H9 (cell line): ENCODE measurements around the gene CREB3L2. TPM values are rescaled to one million over a fixed set of nuclear protein-coding genes. Genes with fewer than 3 reads are reported as not detected.

Experiments used
- DNase-seq: peaks from one replicate; pipeline ENCODE4 v3.0.0-alpha.2; 2017
- H2AFZ ChIP-seq: one replicate; pipeline ENCODE4 v1.6.1; 2013; ENCODE audit warnings: mild to moderate bottlenecking, low read length, control low read depth, moderate library complexity
- H2AK5ac ChIP-seq: 2 replicates; pipeline ENCODE4 v1.6.1; 2013; ENCODE audit warnings: low read length, control low read depth, mixed read lengths; ENCODE audit not compliant: insufficient read length
- H2BK120ac ChIP-seq: one replicate; pipeline ENCODE4 v1.6.1; 2013; ENCODE audit warnings: low read depth, mild to moderate bottlenecking, low read length, control low read depth, inconsistent platforms; ENCODE audit not compliant: poor library complexity, severe bottlenecking
- H2BK12ac ChIP-seq: 2 replicates; pipeline ENCODE4 v1.6.1; 2013; ENCODE audit warnings: low read length, control low read depth, mixed read lengths, low read depth; ENCODE audit not compliant: insufficient read length
- H2BK15ac ChIP-seq: 2 replicates; pipeline ENCODE4 v1.6.1; 2013; ENCODE audit warnings: low read depth, low read length, control low read depth
- H2BK20ac ChIP-seq: one replicate; pipeline ENCODE4 v1.6.1; 2013; ENCODE audit warnings: low read depth, mild to moderate bottlenecking, low read length, control low read depth, inconsistent platforms; ENCODE audit not compliant: poor library complexity, severe bottlenecking
- H2BK5ac ChIP-seq: 2 replicates; pipeline ENCODE4 v1.6.1; 2013; ENCODE audit warnings: low read length, control low read depth, mixed read lengths; ENCODE audit not compliant: insufficient read length
- H3K14ac ChIP-seq: 2 replicates; pipeline ENCODE4 v1.6.1; 2013; ENCODE audit warnings: low read length, control low read depth; ENCODE audit not compliant: insufficient read depth
- H3K18ac ChIP-seq: 2 replicates; pipeline ENCODE4 v1.6.1; 2013; ENCODE audit warnings: low read depth, mild to moderate bottlenecking, mixed read lengths, low read length, control low read depth; ENCODE audit not compliant: insufficient read length
- H3K23ac ChIP-seq: 2 replicates; pipeline ENCODE4 v1.6.1; 2013; ENCODE audit warnings: low read length, control low read depth, mixed read lengths, low read depth; ENCODE audit not compliant: insufficient read length
- H3K23me2 ChIP-seq: 2 replicates; pipeline ENCODE4 v1.6.1; 2013; ENCODE audit warnings: low read depth, mild to moderate bottlenecking, mixed read lengths, low read length, control low read depth; ENCODE audit not compliant: insufficient read length, poor library complexity, severe bottlenecking
- H3K27ac ChIP-seq: 2 replicates; pipeline ENCODE4 v1.5.1; 2013; ENCODE audit warnings: low read length, control low read depth, mixed read lengths, low read depth; ENCODE audit not compliant: insufficient read length
- H3K27me3 ChIP-seq: 2 replicates; pipeline ENCODE4 v1.6.1; 2013; ENCODE audit warnings: low read length, control low read depth, inconsistent platforms; ENCODE audit not compliant: insufficient read depth
- H3K4ac ChIP-seq: 2 replicates; pipeline ENCODE4 v1.6.1; 2013; ENCODE audit warnings: low read depth, mild to moderate bottlenecking, control low read depth, inconsistent platforms, low read length, moderate library complexity
- H3K4me1 ChIP-seq: 2 replicates; pipeline ENCODE4 v1.6.1; 2013; ENCODE audit warnings: low read length, control low read depth, inconsistent platforms; ENCODE audit not compliant: insufficient read depth
- H3K4me2 ChIP-seq: 2 replicates; pipeline ENCODE4 v1.6.1; 2013; ENCODE audit warnings: low read length, control low read depth, mixed read lengths; ENCODE audit not compliant: insufficient read length, insufficient read depth
- H3K56ac ChIP-seq: 2 replicates; pipeline ENCODE4 v1.6.1; 2013; ENCODE audit warnings: low read depth, mild to moderate bottlenecking, mixed read lengths, low read length, control low read depth; ENCODE audit not compliant: insufficient read length
- H3K79me1 ChIP-seq: 2 replicates; pipeline ENCODE4 v1.6.1; 2013; ENCODE audit warnings: low read depth, mild to moderate bottlenecking, moderate library complexity, low read length, control low read depth, inconsistent platforms; ENCODE audit not compliant: insufficient read depth, poor library complexity, severe bottlenecking
- H3K79me2 ChIP-seq: 2 replicates; pipeline ENCODE4 v1.6.1; 2013; ENCODE audit warnings: low read length, control low read depth, inconsistent platforms; ENCODE audit not compliant: insufficient read depth
- H3K9ac ChIP-seq: 2 replicates; pipeline ENCODE4 v1.6.1; 2013; ENCODE audit warnings: low read length, control low read depth, mixed read lengths; ENCODE audit not compliant: insufficient read length; ENCODE audit errors: extremely low read depth
- H3K9me3 ChIP-seq: one replicate; pipeline ENCODE4 v1.6.1; 2013; ENCODE audit warnings: low read depth, low read length, inconsistent platforms; ENCODE audit not compliant: control insufficient read depth
- H3T11ph ChIP-seq: one replicate; pipeline ENCODE4 v1.6.1; 2013; ENCODE audit warnings: mild to moderate bottlenecking, low read length, control low read depth, inconsistent platforms
- H4K20me1 ChIP-seq: one replicate; pipeline ENCODE4 v1.6.1; 2013; ENCODE audit not compliant: control insufficient read depth, insufficient read length, insufficient read depth
- H4K5ac ChIP-seq: 2 replicates; pipeline ENCODE4 v1.6.1; 2013; ENCODE audit warnings: low read depth, mild to moderate bottlenecking, mixed read lengths, low read length, control low read depth; ENCODE audit not compliant: insufficient read length
- H4K8ac ChIP-seq: replicated peaks from 2 replicates; pipeline ENCODE4 v1.6.1; 2013; ENCODE audit warnings: low read length, control low read depth, mixed read lengths, low read depth; ENCODE audit not compliant: insufficient read length
- H4K91ac ChIP-seq: 2 replicates; pipeline ENCODE4 v1.6.1; 2013; ENCODE audit warnings: low read depth, mild to moderate bottlenecking, moderate library complexity, mixed read lengths, low read length, control low read depth; ENCODE audit not compliant: insufficient read length
- H3K27ac Mint-ChIP-seq, 3 experiments: 2 replicates in 2 of 3; 3 replicates in 1 of 3; pipeline ENCODE4 v1.8.0; 2020 to 2021; ENCODE audit warnings: mixed read lengths in 3 of 3, mild to moderate bottlenecking in 1 of 3, moderate library complexity in 1 of 3
- H3K27me3 Mint-ChIP-seq: 2 replicates; pipeline ENCODE4 v1.8.0; 2021; ENCODE audit warnings: low read depth, mild to moderate bottlenecking, moderate library complexity, mixed read lengths
- H3K36me3 Mint-ChIP-seq, 3 experiments: 2 replicates in 2 of 3; 3 replicates in 1 of 3; pipeline ENCODE4 v1.8.0; 2020 to 2021; ENCODE audit warnings: low read depth in 3 of 3, mixed read lengths in 3 of 3; ENCODE audit not compliant: insufficient read depth in 1 of 3
- H3K4me1 Mint-ChIP-seq, 2 experiments: 2 replicates each; pipeline ENCODE4 v1.8.0; 2020; ENCODE audit warnings: mixed read lengths in 2 of 2
- H3K4me3 Mint-ChIP-seq, 2 experiments: 2 replicates in 1 of 2; 3 replicates in 1 of 2; pipeline ENCODE4 v1.8.0; 2020 to 2021; ENCODE audit warnings: mild to moderate bottlenecking in 2 of 2, mixed read lengths in 2 of 2, moderate library complexity in 1 of 2
- H3K9me3 Mint-ChIP-seq, 2 experiments: 2 replicates in 1 of 2; 3 replicates in 1 of 2; pipeline ENCODE4 v1.8.0; 2020; ENCODE audit warnings: mild to moderate bottlenecking in 2 of 2, mixed read lengths in 2 of 2, moderate library complexity in 1 of 2
- WGBS: extraction: QIAGEN DNeasy Blood & Tissue Kit; methylation state at CpG from one replicate; pipeline ENCODE4 v1.1.7; 2013; ENCODE audit warnings: missing lambda C conversion rate, low lambda C conversion rate, mixed read lengths; ENCODE audit not compliant: insufficient read length; ENCODE audit errors: extremely low coverage; 5-methylcytosine and 5-hydroxymethylcytosine counted together
- total RNA-seq: library from RNA; stranded (reverse); gene quantifications from 2 replicates; pipeline ENCODE4 v1.2.1, GENCODE V29; 2021
- TF ChIP-seq, protein P1 (sequence below): fragments of 200-600 bp; sonication (generic); conservative IDR thresholded peaks from 3 replicates; pipeline ENCODE4 v1.8.0; 2021; ENCODE audit warnings: antibody characterized with exemption, mild to moderate bottlenecking

CREB3L2 gene
- total RNA-seq, 1 experiment from 2014 or later: 60.7 TPM

DNA sequence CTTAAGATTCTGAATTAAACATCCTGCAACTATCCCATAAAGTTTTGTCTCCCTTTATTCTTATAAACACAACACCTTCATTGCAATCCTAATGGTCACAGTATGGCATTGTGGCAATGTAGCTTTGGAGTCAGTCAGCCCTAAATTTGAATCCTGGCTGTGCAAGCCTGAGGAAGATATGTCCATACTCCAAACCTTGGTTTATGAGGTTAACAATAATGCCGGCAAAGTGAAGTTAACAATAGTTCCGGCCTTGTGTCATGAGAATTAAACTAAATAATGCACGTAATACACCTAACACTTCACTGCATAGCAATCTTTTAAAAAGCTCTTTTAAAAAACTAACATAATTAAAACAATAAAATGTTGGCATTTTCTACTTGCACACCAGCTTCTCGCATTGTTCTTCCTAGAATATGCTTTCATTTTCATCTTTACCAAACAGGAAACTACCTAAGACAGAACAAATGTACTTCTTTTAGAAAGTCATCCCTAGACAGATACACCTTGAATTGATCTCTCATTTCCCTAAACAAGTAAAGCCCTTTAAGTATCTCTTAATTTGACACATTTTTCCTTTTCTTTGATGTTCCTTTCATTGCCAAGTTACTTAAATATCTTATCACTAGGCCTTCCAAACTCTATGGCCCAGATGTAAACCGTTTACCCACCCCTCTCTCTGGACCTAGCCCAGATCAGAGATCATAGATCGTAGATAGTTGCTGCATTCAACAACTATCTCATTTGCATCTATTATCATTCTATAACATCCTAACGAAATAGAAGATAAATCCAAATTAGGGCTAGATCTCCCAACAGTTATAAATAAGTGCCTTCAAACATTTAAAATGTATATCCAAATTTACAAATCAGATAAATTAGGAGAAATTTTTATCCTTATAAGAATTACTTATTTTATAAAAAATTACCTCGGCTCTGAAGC, 66.7 kb downstream of the CREB3L2 start:
- H3K9me3 Mint-ChIP-seq: no peaks in the 10 kb centered on the region
- Histone ChIP-seq H3K9ac (no peak overlapping the region), H2AK5ac (no peak overlapping the region), H2BK5ac (no peak overlapping the region), H3K27me3 (no peaks in the 10 kb centered on the region), H4K5ac (no peak overlapping the region), H3K18ac (no peak overlapping the region), H2BK120ac (no peak overlapping the region), H3K79me2 (peaks cover 5% of the 10 kb centered on the region; the same call in 1 of the 2 replicates), H2BK12ac (no peak overlapping the region), H3K9me3 (no peaks in the 10 kb centered on the region), H3K79me1 (peaks cover under 1% of the 10 kb centered on the region), H2BK20ac (no peak overlapping the region), H3K23me2 (no peaks in the 10 kb centered on the region), H2AFZ (no peak overlapping the region), H3K56ac (no peak overlapping the region), H3K23ac (no peak overlapping the region), H3K27ac (no peak overlapping the region), H3T11ph (no peak overlapping the region), H4K91ac (no peak overlapping the region), H3K4ac (no peak overlapping the region), H4K8ac (no peak overlapping the region), H2BK15ac (no peak overlapping the region), H3K14ac (no peak overlapping the region), H3K4me1 (peaks cover 13% of the 10 kb centered on the region; the same call in 1 of the 2 replicates), H4K20me1 (no peaks in the 10 kb centered on the region), H3K4me2 (no peak overlapping the region)
- H3K27me3 Mint-ChIP-seq: no peaks in the 10 kb centered on the region
- no peak overlapping the region; a peak in 1 of 5 replicates for H3K4me3 Mint-ChIP-seq
- peaks cover 43 to 45% of the 10 kb centered on the region in 2 experiments for H3K4me1 Mint-ChIP-seq
- WGBS: no CpG with 5 or more reads among the region's 8 CpGs
- peaks cover 0 to 3% (median 3%) of the 10 kb centered on the region in 3 experiments; a peak in 2 of 7 replicates for H3K36me3 Mint-ChIP-seq
- TF ChIP-seq, protein P1, sequence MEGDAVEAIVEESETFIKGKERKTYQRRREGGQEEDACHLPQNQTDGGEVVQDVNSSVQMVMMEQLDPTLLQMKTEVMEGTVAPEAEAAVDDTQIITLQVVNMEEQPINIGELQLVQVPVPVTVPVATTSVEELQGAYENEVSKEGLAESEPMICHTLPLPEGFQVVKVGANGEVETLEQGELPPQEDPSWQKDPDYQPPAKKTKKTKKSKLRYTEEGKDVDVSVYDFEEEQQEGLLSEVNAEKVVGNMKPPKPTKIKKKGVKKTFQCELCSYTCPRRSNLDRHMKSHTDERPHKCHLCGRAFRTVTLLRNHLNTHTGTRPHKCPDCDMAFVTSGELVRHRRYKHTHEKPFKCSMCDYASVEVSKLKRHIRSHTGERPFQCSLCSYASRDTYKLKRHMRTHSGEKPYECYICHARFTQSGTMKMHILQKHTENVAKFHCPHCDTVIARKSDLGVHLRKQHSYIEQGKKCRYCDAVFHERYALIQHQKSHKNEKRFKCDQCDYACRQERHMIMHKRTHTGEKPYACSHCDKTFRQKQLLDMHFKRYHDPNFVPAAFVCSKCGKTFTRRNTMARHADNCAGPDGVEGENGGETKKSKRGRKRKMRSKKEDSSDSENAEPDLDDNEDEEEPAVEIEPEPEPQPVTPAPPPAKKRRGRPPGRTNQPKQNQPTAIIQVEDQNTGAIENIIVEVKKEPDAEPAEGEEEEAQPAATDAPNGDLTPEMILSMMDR: no peak
- DNase-seq: no peak
- H3K27ac Mint-ChIP-seq: no peak overlapping the region
